UCSD-AML1 (cell line): ENCODE results near the gene CDK17.

Source experiments
- DNase-seq: peaks from one replicate; lab custom pipeline; 2025; ENCODE audit not compliant: unreplicated experiment; lab: John Stamatoyannopoulos, UW

CDK17 gene

DNA sequence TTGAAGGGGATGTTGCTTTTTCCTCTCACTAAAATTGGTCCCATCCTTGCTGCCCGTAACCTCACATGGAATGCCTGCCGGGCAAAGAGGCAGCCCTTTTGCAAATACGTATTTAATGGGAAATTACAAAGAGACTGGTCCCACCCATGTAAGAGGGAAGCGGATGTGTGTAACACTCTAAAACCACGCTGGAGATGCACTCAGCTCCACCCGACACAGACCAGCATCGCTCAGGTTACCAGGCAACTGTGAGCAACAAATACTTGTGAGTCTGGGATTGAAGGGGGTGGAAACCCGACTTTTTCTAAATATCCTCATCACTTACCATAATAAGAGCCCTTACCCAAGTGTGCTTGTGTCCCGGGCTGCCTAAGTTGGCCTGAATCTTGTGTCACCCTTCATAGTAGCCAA lies 158.4 kb downstream of the CDK17 start:
- DNase-seq, result no peak

DNA sequence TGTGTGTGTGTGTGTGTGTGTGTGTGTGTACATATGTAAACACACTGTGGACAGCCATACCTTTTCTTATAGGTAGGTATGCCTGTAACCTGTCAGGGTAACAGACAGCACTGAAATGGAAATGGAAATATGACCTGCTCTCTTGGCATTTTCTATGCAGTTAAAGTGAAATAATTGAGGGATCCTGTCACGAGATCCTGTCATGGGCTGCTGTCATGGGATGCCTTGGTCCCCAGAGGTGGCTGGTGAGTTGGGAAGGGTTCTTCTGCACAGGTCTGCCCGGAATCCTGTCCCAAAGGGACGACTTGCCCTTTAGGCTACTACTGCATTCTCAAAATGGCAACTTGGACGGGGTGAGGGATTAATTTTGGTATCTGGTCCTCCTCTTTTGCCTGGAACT lies 158.8 kb downstream of the CDK17 start:
- no peak for DNase-seq

DNA sequence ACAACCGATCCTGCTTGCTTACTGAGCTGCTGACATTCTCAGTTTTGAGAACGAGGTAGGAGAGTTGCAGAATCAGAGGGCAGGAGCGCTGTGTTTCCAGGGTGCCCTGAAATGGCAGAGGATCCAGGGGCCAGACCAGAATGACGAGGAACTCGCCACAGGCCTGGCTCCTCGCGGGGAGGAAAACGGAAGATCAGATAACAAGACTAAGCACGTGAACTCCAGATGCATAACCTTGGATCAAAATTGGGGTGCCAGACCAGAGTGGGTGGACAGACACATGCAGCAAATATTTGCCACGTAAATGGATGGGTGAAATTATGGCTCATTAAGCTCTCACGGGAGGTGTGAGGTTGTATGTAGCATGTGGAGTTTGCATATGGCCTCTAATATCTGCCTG lies 159.6 kb downstream of the CDK17 start:
- no peak for DNase-seq

DNA sequence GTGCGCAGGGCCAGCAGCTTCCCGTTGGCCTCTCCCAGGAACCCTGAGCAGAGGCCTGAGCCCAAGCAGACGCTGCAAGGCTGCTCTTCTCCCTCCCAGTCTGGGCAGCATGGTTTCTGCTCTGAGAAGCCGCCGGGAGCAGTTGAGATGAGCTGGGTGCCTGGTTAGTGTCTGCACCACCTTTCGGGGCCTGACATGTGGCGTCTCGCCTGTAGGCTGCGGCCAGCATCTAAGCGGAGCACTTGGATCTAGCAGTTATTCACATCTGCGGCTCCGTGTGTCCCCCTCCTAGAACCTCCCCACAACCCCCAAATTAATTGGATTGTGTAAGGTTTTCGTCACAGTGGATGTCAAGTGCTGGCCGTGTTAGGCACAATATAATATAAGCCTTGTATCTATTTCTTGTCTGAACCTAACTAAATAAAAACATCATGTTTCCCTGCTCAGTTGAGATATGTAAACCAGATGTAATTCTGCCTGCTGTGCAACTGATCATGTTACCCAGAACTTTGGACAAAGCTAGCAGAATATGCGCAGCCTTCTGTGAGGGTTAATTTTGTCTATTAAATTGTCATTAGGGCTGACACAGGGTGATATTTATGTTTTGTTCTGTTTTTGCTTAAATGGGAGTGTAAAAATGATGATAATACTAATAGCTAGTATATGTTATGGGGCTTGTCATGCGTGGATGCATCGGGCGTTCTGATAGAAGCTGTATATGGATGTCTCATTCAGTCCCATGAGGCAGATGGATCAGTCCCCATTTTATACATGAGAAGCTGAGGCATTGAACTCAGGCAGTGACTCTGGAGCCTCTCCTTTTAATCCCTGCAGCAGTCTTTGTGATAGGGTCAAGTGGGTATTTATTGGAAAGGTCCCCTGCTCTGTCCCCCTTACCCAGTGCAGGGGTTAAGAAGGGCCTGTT lies 160.3 kb downstream of the CDK17 start:
- no peak for DNase-seq

DNA sequence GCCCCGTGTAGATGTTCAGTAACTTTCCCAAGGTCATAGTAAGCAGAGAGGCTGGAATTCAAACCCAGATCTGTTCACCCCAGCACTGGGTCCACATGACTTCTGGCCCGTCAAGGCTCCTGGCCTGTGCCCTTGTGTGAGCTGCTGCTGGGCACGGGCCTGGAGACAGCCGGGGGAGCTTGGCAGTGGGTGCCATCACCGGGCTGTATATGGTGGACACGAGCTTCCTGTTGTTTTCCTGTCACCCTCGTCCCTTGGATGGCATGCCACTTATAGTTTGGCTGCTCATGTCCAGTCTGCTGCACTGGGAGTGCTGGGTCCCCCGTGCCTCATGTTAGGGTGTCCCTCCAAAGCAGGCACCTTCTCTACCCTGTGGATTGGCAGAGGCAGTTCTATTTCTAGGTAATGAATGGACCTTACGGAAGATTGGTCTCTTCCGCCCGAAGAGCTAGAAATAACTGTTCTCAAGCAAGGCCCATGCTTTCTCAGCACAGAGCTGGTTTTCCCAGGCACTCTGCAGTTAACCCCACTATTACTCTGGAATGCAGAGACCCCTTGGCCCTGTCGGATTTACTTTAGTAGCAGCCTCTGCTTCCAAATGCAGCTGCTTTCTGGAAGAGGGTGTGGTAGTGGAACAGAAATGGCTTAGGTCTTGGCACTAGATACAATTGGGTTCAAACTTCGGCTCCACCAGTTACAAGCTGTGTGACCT lies 161.7 kb downstream of the CDK17 start:
- DNase-seq, result no peak

DNA sequence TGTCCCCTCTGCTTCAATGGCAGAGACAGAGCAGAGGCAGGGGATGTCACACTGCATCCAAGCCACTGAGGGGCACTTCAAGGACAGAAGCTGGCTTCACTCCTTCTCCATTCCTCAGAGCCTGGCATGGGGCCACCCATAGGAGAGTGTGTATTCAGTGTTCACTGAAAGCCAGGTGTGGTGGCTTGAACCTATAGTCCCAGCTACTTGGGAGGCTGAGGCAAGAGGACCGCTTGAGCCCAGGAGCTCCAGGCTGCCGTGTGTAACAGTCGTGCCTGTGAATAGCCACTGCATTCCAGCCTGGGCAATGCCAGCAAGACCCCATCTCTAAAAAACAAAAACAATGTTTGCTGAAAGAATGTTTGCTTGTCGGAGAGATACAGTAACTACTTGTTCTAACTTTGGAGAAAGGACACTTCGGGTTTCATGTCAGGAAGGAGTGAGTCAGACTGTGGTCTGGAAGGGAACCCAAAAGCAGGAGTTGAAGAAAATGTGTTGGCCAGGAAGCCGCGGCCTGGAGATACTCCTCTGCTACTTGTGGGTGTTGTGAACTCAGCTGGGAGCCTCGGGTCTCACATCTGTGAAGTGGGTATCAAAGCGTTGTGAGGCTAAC lies 162.7 kb downstream of the CDK17 start:
- DNase-seq, result peak; percentile 68

DNA sequence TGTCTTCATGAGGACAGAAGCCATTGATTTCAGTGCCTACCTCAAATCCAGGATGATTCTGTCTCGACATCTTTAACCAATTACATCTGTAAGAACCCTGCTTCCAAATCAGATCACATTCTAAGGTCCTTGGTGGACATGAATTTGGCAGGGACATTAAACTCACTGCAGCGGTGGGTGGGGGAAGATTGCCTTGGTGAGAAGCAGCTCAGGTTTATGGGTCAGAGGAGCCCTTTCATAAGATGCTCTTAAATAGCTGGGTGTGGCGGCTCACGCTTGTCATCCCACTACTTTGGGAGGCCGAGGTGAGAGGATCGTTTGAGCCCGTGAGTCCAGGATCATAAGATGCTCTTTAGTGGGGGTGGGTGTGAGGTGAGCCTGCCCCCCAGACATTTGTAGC lies 163.2 kb downstream of the CDK17 start:
- no peak for DNase-seq

DNA sequence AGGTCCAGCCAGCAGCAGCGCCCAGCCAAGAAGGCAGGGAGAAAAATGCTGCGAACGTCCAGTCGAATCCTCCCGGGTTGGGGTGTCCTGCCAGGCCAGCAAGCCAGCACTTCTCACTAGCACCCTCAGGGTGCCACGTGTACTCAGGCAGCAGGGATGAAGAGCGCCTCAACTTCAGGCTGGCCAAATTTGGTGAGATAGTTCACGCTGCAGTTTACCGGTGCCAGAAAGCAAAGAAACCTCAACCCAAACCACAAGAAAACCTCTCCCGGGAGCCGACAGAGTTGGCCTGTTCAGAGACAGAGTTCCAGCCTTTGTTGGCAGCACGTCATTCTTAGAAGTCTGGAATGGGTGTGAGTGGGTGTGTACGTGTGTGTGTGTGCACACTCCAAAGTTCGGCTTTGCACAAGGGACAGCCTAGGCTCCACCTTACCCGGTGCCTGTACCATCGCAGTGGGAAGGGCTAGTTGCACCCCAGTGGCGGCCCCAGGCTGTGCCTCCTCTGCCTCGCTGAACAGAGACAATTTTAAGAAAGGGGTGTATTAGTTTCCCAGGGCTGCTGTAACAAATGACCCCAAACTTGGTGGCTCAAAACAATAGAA lies 163.9 kb downstream of the CDK17 start:
- DNase-seq, result no peak

DNA sequence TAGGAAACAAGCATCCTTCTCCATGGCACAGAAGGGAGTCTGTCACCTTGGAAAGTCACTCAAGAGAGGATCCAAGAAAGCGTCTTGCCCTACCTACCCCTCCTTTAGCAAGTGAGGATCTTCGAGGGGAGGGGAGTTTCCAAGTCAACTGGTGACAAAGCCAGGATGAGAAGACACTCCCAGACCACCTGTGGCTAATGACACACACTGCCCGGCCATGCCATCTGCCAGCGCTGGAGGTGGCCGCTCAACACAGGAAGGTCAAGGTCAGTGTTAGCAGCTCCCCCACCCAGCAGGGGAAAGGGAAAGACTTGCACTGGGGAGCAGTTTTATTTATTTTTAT lies 164.8 kb downstream of the CDK17 start:
- DNase-seq, result no peak

DNA sequence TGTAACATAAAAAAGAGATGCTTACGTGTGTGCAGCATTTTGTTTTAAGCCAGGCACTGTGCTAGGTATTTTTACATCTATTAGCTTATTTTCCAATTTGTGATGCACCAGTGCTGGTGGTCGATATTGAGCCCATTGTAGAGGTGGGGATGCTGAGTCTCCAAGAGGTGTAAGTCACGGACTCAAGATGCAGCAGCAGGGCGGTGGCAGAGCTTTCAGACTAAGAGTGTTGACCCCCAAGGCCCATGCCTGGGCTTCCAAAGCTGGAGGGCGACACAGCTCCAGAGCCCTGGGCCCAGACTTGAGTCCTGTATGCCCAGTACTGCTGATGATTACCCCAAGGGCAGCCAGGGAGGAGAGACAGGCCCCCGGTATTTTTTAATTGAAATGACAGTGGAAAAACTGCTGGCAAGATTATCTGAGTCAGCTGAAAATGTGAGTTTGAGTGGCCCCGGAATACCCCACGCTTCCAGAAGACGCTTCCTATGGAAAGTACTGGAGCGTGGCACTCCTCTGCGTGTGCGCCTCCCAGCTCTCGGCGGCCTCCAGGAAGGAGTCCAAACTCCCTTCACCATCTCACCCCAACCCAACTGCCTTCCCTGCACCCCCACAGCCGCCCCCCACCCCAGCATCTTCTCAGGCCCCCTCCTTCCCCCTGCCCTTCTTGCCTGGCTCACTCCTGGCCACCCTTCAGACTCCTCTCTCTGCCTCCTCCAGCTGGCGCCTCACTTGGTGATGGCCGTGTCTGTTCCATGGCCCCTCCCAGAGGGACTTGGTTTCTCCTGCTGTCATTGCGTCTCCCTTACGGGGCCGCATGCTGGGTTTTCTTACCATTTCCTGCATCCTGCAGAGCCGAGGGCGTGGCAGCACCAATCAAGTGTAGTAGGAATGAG lies 165.4 kb downstream of the CDK17 start:
- no peak for DNase-seq

DNA sequence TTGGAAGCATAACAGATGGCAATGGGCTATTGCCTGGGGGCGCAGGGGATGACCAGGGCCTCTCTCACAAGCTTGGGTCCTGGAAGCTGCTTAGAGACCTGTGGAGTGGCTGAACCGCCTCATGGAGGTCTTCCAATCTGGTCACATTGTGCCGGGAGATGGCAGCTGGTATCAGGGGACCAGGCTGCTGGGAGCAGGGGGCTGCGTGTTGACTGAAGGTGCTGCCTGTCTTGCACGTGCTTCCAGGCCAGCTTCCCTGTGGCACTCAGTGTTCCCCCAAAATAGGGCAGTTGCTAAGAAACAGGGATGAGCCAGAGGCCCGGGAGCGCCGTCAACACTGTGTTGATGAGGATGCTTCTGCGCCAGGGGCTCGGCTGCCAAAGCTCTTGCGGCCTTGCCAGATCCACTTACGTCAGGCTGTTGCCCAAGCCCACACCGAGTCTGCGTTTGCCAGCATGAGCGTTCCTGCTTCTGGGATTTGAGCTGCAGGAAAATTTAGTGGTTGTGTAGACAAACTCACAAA lies 166.2 kb downstream of the CDK17 start:
- no peak for DNase-seq

DNA sequence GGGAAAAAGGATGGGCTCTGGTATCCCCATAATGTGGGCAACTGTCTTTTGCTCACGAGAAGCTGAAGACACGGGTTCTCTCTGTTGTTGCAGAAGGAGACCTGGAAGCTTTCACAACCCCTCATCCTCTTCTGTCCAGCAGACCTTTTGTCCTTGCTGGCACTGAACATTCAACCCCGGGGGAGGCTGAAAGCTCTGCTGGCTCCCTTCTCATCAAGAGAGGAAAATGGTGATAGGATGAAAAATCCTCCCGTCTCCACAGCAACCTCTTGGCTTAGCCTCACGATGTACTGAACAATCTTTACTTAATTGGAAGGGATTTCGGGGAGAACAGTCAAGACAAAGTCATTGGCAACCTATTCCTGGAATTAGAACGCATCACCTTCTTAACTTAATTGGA lies 167.1 kb downstream of the CDK17 start:
- DNase-seq, result no peak

DNA sequence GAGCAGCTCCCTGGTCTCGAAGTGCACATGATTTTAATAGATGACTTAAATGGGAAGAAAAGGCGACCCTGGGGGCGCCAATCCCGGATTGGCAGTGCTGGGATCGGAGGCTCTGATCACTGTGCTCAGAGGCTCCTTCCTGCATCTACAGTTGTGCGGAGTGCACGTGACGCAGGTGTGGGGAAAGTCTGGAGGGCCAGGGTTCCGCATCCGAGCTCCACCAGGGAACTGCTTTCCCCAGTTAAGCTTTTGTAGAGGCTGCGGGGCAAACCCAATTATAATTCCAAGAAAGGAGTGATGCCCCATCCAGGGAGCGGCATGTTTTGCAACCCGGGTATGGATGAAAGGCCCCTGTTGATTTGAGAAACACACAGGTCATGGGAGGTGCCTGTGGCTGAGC lies 169.6 kb downstream of the CDK17 start:
- DNase-seq, result no peak

DNA sequence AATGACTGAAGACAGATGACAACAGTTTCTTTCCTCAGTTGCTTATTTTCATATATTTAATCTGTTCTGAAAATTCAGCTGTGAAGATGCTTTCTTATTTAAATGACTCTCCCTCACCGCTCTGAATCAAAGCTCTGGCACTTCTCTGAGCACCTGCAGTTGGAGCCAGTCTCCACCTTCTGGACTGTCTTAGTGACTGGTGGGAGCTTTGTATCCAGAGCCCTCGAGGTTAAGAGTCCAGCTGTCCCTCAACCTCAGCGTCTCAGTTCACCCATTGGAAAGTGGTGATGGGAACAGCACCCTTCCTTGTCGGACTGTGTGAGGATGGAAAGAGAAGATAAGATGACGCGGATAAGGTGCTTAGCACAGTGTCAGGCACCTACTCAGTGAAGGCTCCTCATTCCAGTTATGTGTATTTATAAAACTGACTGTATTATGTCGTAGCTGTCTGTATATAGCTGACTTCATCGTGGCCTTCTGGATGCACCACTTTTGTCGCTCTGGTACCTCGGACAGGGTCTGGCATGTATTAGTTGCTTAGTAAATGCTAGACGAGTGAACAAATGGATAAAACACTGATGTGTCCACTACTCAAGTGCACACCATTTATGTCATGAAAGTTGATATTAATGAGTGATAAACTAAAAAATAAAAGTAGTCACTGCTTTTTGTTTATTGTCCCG lies 171.5 kb downstream of the CDK17 start:
- DNase-seq, result no peak
